Measurements from ENCODE around the gene PLCB3. TPM values are rescaled to one million over a fixed set of nuclear protein-coding genes. Genes with fewer than 3 reads are reported as not detected.

PLCB3 gene
- total RNA-seq, 1 experiment from 2014 or later = 45.3 TPM

DNA sequence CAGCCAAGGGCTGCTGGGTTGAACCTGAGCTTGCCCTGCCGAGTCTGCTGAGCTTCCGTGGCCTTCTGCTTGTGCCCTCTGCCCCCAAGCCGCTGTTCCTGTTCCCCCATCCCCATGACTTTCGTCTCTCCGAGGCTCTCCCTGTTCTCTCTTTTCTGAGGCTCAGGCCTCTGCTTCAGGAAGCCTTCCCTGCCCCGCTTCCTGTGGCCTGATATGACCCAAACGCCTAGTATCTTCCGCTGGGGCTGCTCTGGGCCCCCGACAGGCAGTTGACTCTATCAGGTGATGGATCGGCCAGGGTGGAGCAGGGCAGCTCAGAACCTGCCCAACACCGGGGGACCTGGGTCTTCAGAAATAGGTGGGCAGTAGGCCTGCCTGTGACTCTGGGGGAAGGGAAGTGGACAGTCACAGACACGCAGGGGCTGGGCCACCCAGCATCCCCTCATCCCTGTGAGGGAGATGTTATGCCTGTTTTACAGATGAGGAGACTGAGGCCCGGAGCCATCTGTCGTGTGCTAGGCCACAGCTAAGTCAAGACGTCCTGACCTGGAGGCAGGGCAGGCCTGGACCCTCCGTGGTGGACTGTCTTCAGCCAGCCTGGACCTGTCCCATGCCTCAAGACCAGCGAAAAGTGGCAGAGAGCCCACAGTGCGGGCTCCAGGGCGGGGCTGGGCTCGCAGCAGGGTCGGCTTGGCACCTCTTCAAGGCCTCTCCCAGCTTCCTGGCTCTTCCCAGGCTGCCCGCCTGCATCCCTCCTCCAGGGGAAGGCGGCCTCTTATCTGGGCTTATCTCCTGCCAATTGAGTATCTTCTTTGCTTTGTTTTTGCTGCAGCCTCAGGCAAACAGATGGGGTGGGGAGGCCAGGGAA is 16.9 kb downstream of the PLCB3 start:
- H3K36me3 ChIP-seq (ENCODE audit: insufficient read depth, low read length, poor library complexity, severe bottlenecking) = peaks cover 25% of the 10 kb centered on the region
- ChIA-PET CTCF (interaction anchor here (1.7 kb wide), 1 partner anchor 87 kb away, joined by 4 read pairs; no protein-coding TSS in a partner anchor), POLR2A (ENCODE audit: low non-redundant PET) (no interaction called here)
- H3K9me3 ChIP-seq (ENCODE audit: low read depth, low read length, poor library complexity, severe bottlenecking) = no peaks in the 10 kb centered on the region
- intact Hi-C loops (cut with micrococcal nuclease; ENCODE audit: unreplicated experiment) = no loop called here
- H3K27me3 ChIP-seq (replicated peaks; ENCODE audit: insufficient read depth, low read depth, low read length, poor library complexity) = no peaks in the 10 kb centered on the region
- peak; percentile 47 for DNase-seq (ENCODE audit: low spot score)
- no peak for TF ChIP-seq EZH2 (IDR thresholded peaks at IDR 0.05; ENCODE audit: borderline replicate concordance, low read depth, low read length, poor library complexity, severe bottlenecking)
- TF ChIP-seq, protein P1, sequence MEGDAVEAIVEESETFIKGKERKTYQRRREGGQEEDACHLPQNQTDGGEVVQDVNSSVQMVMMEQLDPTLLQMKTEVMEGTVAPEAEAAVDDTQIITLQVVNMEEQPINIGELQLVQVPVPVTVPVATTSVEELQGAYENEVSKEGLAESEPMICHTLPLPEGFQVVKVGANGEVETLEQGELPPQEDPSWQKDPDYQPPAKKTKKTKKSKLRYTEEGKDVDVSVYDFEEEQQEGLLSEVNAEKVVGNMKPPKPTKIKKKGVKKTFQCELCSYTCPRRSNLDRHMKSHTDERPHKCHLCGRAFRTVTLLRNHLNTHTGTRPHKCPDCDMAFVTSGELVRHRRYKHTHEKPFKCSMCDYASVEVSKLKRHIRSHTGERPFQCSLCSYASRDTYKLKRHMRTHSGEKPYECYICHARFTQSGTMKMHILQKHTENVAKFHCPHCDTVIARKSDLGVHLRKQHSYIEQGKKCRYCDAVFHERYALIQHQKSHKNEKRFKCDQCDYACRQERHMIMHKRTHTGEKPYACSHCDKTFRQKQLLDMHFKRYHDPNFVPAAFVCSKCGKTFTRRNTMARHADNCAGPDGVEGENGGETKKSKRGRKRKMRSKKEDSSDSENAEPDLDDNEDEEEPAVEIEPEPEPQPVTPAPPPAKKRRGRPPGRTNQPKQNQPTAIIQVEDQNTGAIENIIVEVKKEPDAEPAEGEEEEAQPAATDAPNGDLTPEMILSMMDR (conservative IDR thresholded peaks at IDR 0.05; ENCODE audit: low read depth, low read length) = no peak
- no TSS peak for BruUV-seq (replicated peaks)
- peak overlapping the region; percentile 78 for H3K4me3 ChIP-seq (ENCODE audit: low read depth, low read length, poor library complexity, severe bottlenecking)
- H3K4me1 ChIP-seq (ENCODE audit: insufficient read depth, low read length, poor library complexity, severe bottlenecking) = peaks cover 16% of the 10 kb centered on the region
- peak overlapping the region; percentile 94 for H3K27ac ChIP-seq (ENCODE audit: low read depth, low read length, poor library complexity, severe bottlenecking)

DNA sequence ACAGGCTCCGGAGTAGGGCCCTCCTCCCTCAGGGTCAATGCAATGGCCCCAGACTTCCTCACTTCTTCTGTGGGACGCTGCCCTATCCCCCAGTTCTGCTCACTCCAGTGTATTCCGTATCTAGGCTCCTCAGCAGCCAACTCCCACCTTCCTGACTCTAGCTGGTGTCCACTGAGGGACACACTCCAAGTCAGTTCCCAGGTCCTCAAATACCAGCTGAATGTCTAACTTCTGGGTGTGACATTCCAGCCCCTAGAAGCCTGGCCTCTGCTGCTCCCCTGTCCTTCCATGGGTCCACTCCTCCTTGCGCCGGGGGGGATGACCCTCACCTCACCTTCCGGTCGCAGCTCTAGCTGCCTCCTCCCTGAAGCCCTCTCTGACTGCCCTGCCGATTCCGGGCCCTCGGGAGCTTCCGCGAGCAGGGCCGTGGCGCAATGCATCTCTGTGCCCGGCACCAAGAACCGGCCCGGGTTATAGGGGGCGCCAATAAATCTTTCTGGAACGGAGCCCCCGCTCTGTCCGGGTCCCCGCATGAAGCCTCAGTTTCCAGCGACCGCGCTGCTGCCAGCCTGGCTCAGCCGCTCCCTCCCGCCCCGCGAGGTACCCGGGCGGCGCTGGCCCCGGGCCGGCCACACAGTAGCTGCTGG is 17.7 kb downstream of the PLCB3 start:
- Histone ChIP-seq H3K27me3 (replicated peaks; ENCODE audit: insufficient read depth, low read depth, low read length, poor library complexity) (no peaks in the 10 kb centered on the region), H3K36me3 (ENCODE audit: insufficient read depth, low read length, poor library complexity, severe bottlenecking) (peaks cover 17% of the 10 kb centered on the region), H3K4me1 (ENCODE audit: insufficient read depth, low read length, poor library complexity, severe bottlenecking) (peaks cover 16% of the 10 kb centered on the region), H3K4me3 (ENCODE audit: low read depth, low read length, poor library complexity, severe bottlenecking) (peak overlapping the region; percentile 78), H3K9me3 (ENCODE audit: low read depth, low read length, poor library complexity, severe bottlenecking) (no peaks in the 10 kb centered on the region), H3K27ac (ENCODE audit: low read depth, low read length, poor library complexity, severe bottlenecking) (peak overlapping the region; percentile 94)
- POLR2A ChIA-PET (ENCODE audit: low non-redundant PET) = no interaction called here
- no peak for DNase-seq (ENCODE audit: low spot score)
- TF ChIP-seq, protein P1 (conservative IDR thresholded peaks at IDR 0.05; ENCODE audit: low read depth, low read length) = no peak
- no peak for TF ChIP-seq EZH2 (IDR thresholded peaks at IDR 0.05; ENCODE audit: borderline replicate concordance, low read depth, low read length, poor library complexity, severe bottlenecking)
- intact Hi-C loops (cut with micrococcal nuclease; ENCODE audit: unreplicated experiment) = no loop called here
- CTCF ChIA-PET = interaction anchor here (1.7 kb wide), 1 partner anchor 86 kb away, joined by 4 read pairs; no protein-coding TSS in a partner anchor
- no TSS peak for BruUV-seq (replicated peaks)

DNA sequence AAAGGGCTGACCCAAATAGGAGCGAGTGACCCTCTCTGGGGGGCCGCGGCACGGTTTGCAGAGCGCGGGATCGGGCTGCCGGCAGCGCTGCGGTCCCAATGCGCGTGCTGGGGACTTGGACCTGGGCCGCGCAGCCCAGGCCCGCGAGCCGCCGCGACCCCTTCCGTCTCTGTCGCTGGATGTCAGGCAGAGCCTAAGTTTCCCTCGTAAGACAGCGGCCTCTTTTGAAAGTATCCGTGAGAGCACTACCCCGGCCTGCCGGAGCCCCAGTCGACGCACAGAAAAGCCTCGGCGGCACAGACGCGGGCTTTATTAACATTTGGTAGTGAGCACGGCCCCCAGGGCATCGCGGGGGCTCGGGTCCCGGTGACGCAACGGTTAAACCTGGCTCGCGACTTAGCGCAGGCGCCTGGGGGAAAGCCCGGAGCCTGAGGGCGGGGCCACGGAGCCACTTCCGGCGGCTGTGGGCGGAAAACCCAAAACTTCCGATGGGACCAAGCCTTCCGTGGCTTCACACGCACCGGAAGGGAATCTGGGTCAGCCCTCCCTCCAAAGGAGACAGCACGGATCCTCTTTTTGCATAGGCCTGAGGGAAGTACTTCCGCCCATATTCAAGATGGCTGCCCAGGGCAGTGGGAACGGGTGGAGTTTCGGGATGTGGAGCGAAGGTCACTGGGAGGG is 18.4 kb downstream of the PLCB3 start:
- peak overlapping the region; percentile 78 for H3K4me3 ChIP-seq (ENCODE audit: low read depth, low read length, poor library complexity, severe bottlenecking)
- intact Hi-C loops (cut with micrococcal nuclease; ENCODE audit: unreplicated experiment) = loop anchor here (2.0 kb wide), 2 partner anchors 15 to 35 kb away; partner anchors contain the start of genes BAD, ESRRA and GPR137
- ChIA-PET POLR2A (ENCODE audit: low non-redundant PET) (no interaction called here), CTCF (interaction anchor here (1.0 to 2.7 kb wide), 4 partner anchors 18 to 86 kb away, joined by 4 to 11 read pairs (median 8); no protein-coding TSS in a partner anchor)
- H3K4me1 ChIP-seq (ENCODE audit: insufficient read depth, low read length, poor library complexity, severe bottlenecking) = peaks cover 16% of the 10 kb centered on the region
- no peaks in the 10 kb centered on the region for H3K9me3 ChIP-seq (ENCODE audit: low read depth, low read length, poor library complexity, severe bottlenecking)
- peaks cover 12% of the 10 kb centered on the region for H3K36me3 ChIP-seq (ENCODE audit: insufficient read depth, low read length, poor library complexity, severe bottlenecking)
- TF ChIP-seq, protein P1 (conservative IDR thresholded peaks at IDR 0.05; ENCODE audit: low read depth, low read length) = 0 out of 2 replicates have a peak, but pooled peaks have one; percentile 22
- TF ChIP-seq EZH2 (IDR thresholded peaks at IDR 0.05; ENCODE audit: borderline replicate concordance, low read depth, low read length, poor library complexity, severe bottlenecking) = no peak
- no peaks in the 10 kb centered on the region for H3K27me3 ChIP-seq (replicated peaks; ENCODE audit: insufficient read depth, low read depth, low read length, poor library complexity)
- TSS peak; percentile 45 for BruUV-seq (replicated peaks)
- peak; percentile 100 for DNase-seq (ENCODE audit: low spot score)
- peak overlapping the region; percentile 94 for H3K27ac ChIP-seq (ENCODE audit: low read depth, low read length, poor library complexity, severe bottlenecking)
